Naive thymus-derived CD4-positive, alpha-beta T cell (primary cell): Measurements from ENCODE around the gene SPNS3. TPM values are rescaled to one million over a fixed set of nuclear protein-coding genes. Genes with fewer than 3 reads are reported as not detected.

ENCODE experiments used
- ATAC-seq: fragments of 150-1000 bp; cut with Tn5 transposase; 2 replicates; pipeline ENCODE4 v1.10.0; 2021; ENCODE audit warnings: mild to moderate bottlenecking, moderate library complexity
- CTCF ChIA-PET: fragments of 350-600 bp; sonication (Branson Sonifier 250); formaldehyde crosslinking; loops from one replicate; lab custom pipeline; 2021; ENCODE audit warnings: antibody characterized with exemption; lab: Charles Lee
- POLR2A ChIA-PET: fragments of 350-600 bp; sonication (Branson Sonifier 250); formaldehyde crosslinking; loops from one replicate; lab custom pipeline; 2021; ENCODE audit warnings: antibody characterized with exemption, inconsistent platforms; lab: Charles Lee
- DNase-seq, 9 donors: peaks; one replicate each; pipeline versions ENCODE4 v3.0.0 to v3.0.0-alpha.2; 2020 to 2022; ENCODE audit warnings: mixed read lengths in 1 of 9
- H3K27ac ChIP-seq: one replicate; pipeline ENCODE4 v1.7.0; 2013; ENCODE audit warnings: mild to moderate bottlenecking, low read depth, low read length, moderate library complexity
- H3K27me3 ChIP-seq, 2 donors: one replicate each; pipeline ENCODE4 v1.7.0; 2013; ENCODE audit warnings: low read length in 2 of 2, mild to moderate bottlenecking in 2 of 2, moderate library complexity in 2 of 2; ENCODE audit not compliant: control insufficient read depth in 2 of 2, insufficient read depth in 2 of 2
- H3K36me3 ChIP-seq, 3 experiments: 1 replicate in 2 of 3; 2 replicates in 1 of 3; pipeline ENCODE4 v1.7.0; 2013; ENCODE audit warnings: low read length in 3 of 3, mild to moderate bottlenecking in 3 of 3, moderate library complexity in 1 of 3; ENCODE audit not compliant: insufficient read depth in 3 of 3, control insufficient read depth in 2 of 3
- H3K4me1 ChIP-seq, 2 donors: one replicate each; pipeline ENCODE4 v1.7.0; 2013; ENCODE audit warnings: low read length in 2 of 2, mild to moderate bottlenecking in 2 of 2, moderate library complexity in 1 of 2; ENCODE audit not compliant: control insufficient read depth in 2 of 2, insufficient read depth in 2 of 2
- H3K4me3 ChIP-seq: 2 replicates; pipeline ENCODE4 v1.7.0; 2013; ENCODE audit warnings: mild to moderate bottlenecking, low read length
- H3K9me3 ChIP-seq, 3 experiments: 1 replicate in 2 of 3; 2 replicates in 1 of 3; pipeline ENCODE4 v1.7.0; 2013; ENCODE audit warnings: low read length in 3 of 3; ENCODE audit not compliant: control insufficient read depth in 2 of 3
- H3K27ac Mint-ChIP-seq, 9 donors: one replicate each; pipeline ENCODE4 v1.8.0; 2020 to 2022; ENCODE audit warnings: mixed read lengths in 9 of 9, mild to moderate bottlenecking in 8 of 9, moderate library complexity in 5 of 9, inconsistent platforms in 2 of 9
- H3K27me3 Mint-ChIP-seq, 5 donors: one replicate each; pipeline ENCODE4 v1.8.0; 2021 to 2022; ENCODE audit warnings: mixed read lengths in 5 of 5, mild to moderate bottlenecking in 1 of 5
- H3K36me3 Mint-ChIP-seq, 5 donors: one replicate each; pipeline ENCODE4 v1.8.0; 2020 to 2022; ENCODE audit warnings: mixed read lengths in 5 of 5, mild to moderate bottlenecking in 3 of 5, inconsistent platforms in 1 of 5
- H3K4me1 Mint-ChIP-seq, 7 donors: one replicate each; pipeline ENCODE4 v1.8.0; 2020 to 2022; ENCODE audit warnings: mixed read lengths in 7 of 7, mild to moderate bottlenecking in 3 of 7, inconsistent platforms in 1 of 7
- H3K4me3 Mint-ChIP-seq, 10 donors: one replicate each; pipeline ENCODE4 v1.8.0; 2020 to 2022; ENCODE audit warnings: mild to moderate bottlenecking in 10 of 10, mixed read lengths in 10 of 10, moderate library complexity in 6 of 10, inconsistent platforms in 2 of 10
- H3K9me3 Mint-ChIP-seq, 11 donors: one replicate each; pipeline ENCODE4 v1.8.0; 2020 to 2022; ENCODE audit warnings: mixed read lengths in 11 of 11, mild to moderate bottlenecking in 4 of 11, inconsistent platforms in 1 of 11, moderate library complexity in 1 of 11
- intact Hi-C, 2 donors: fragments of 100-400 bp; cut with micrococcal nuclease; formaldehyde crosslinking; loops; one replicate each; pipeline ENCODE4 v1.15.1; 2023
- polyA plus RNA-seq, 2 donors: library from polyadenylated mRNA; unstranded; fragments of 300-500 nt; fragmentation: Illumina TruSeq; gene quantifications; one replicate each; pipeline ENCODE4 v1.2.3, GENCODE V29; 2021
- total RNA-seq, 6 experiments: library from RNA in 5 of 6; stranded (reverse) in 5 of 6; gene quantifications; 1 replicate in 5 of 6; 2 replicates in 1 of 6; pipeline ENCODE4 v1.2.3 and lab custom pipeline; 2021 to 2026

Gene SPNS3
- total and polyA plus RNA-seq, 7 experiments from 2014 or later, result 1.7 to 7.3 (median 5.1) TPM

GRCh38 chr17:4500191-4500571, 66.4 kb downstream of the SPNS3 start:
- DNase-seq (no peak), ATAC-seq (no peak)
- Mint-ChIP-seq H3K4me3 (peak overlapping the region; percentile 45 to 92 (median 84)), H3K36me3 (no peaks in the 10 kb centered on the region), H3K27ac (peak overlapping the region in 1 of 9 donors; percentile 13), H3K27me3 (peaks cover 15 to 52% (median 35%) of the 10 kb centered on the region in 5 donors), H3K9me3 (no peaks in the 10 kb centered on the region), H3K4me1 (peaks cover 20 to 40% (median 34%) of the 10 kb centered on the region in 7 donors)
- H3K4me1 ChIP-seq, result peaks cover 17 to 20% of the 10 kb centered on the region in 2 donors
- peak overlapping the region; percentile 48 for H3K4me3 ChIP-seq
- no peak overlapping the region for H3K27ac ChIP-seq
- ChIA-PET CTCF (interaction anchor here (1.1 kb wide), 1 partner anchor 16 kb away, joined by 3 read pairs; no protein-coding TSS in a partner anchor), POLR2A (interaction anchor here (0.6 to 1.2 kb wide), 2 partner anchors 20 to 237 kb away, joined by 3 read pairs; no protein-coding TSS in a partner anchor)
- intact Hi-C loops, result no loop called here
- no peaks in the 10 kb centered on the region for H3K36me3 ChIP-seq
- H3K27me3 ChIP-seq, result peaks cover 0 to 14% of the 10 kb centered on the region in 2 donors
- no peaks in the 10 kb centered on the region for H3K9me3 ChIP-seq

GRCh38 chr17:4501295-4501949, 67.7 kb downstream of the SPNS3 start:
- peaks cover 15 to 46% (median 38%) of the 10 kb centered on the region in 5 donors for H3K27me3 Mint-ChIP-seq
- Histone ChIP-seq H3K27me3 (peaks cover 0 to 14% of the 10 kb centered on the region in 2 donors), H3K9me3 (no peaks in the 10 kb centered on the region), H3K36me3 (no peaks in the 10 kb centered on the region), H3K4me3 (no peak overlapping the region), H3K4me1 (peaks cover 17 to 20% of the 10 kb centered on the region in 2 donors), H3K27ac (no peak overlapping the region)
- POLR2A ChIA-PET, result no interaction called here
- H3K36me3 Mint-ChIP-seq, result no peaks in the 10 kb centered on the region
- intact Hi-C loops, result no loop called here
- DNase-seq (no peak), ATAC-seq (no peak)
- H3K4me3 Mint-ChIP-seq, result peak overlapping the region in 2 of 10 donors; percentile 25 to 89
- H3K9me3 Mint-ChIP-seq, result no peaks in the 10 kb centered on the region
- CTCF ChIA-PET, result no interaction called here
- H3K4me1 Mint-ChIP-seq, result peaks cover 20 to 40% (median 34%) of the 10 kb centered on the region in 7 donors
- H3K27ac Mint-ChIP-seq, result no peak overlapping the region

- DNase-seq, result no peak
- ChIA-PET CTCF (no interaction called here), POLR2A (no interaction called here)
- no peaks in the 10 kb centered on the region for H3K9me3 Mint-ChIP-seq
- H3K27ac ChIP-seq, result no peak overlapping the region
- ATAC-seq, result no peak
- H3K27me3 ChIP-seq, result peaks cover 0 to 14% of the 10 kb centered on the region in 2 donors
- H3K4me3 ChIP-seq, result no peak overlapping the region
- H3K36me3 Mint-ChIP-seq, result no peaks in the 10 kb centered on the region
- no peaks in the 10 kb centered on the region for H3K9me3 ChIP-seq
- peak overlapping the region in 1 of 10 donors; percentile 50 for H3K4me3 Mint-ChIP-seq
- H3K4me1 ChIP-seq, result peaks cover 17 to 20% of the 10 kb centered on the region in 2 donors
- H3K27ac Mint-ChIP-seq, result no peak overlapping the region
- intact Hi-C loops, result no loop called here
- peaks cover 15 to 44% (median 35%) of the 10 kb centered on the region in 5 donors for H3K27me3 Mint-ChIP-seq
- H3K4me1 Mint-ChIP-seq, result peaks cover 17 to 40% (median 34%) of the 10 kb centered on the region in 7 donors
- H3K36me3 ChIP-seq, result no peaks in the 10 kb centered on the region
Measured at GRCh38 chr17:4502466-4503154, 68.9 kb downstream of the SPNS3 start.

- Histone ChIP-seq H3K4me1 (peaks cover 17 to 20% of the 10 kb centered on the region in 2 donors), H3K27ac (no peak overlapping the region), H3K27me3 (peaks cover 0 to 14% of the 10 kb centered on the region in 2 donors), H3K4me3 (no peak overlapping the region), H3K36me3 (no peaks in the 10 kb centered on the region), H3K9me3 (no peaks in the 10 kb centered on the region)
- H3K9me3 Mint-ChIP-seq, result no peaks in the 10 kb centered on the region
- ATAC-seq (no peak), DNase-seq (no peak)
- H3K27me3 Mint-ChIP-seq, result peaks cover 15 to 44% (median 32%) of the 10 kb centered on the region in 5 donors
- CTCF ChIA-PET, result interaction anchor here (0.6 kb wide), 1 partner anchor 178 kb away, joined by 5 read pairs; no protein-coding TSS in a partner anchor
- POLR2A ChIA-PET, result no interaction called here
- H3K4me3 Mint-ChIP-seq, result peak overlapping the region in 1 of 10 donors; percentile 39
- no peaks in the 10 kb centered on the region for H3K36me3 Mint-ChIP-seq
- H3K27ac Mint-ChIP-seq, result no peak overlapping the region
- intact Hi-C loops, result no loop called here
- peaks cover 20 to 40% (median 34%) of the 10 kb centered on the region in 7 donors for H3K4me1 Mint-ChIP-seq
Measured at GRCh38 chr17:4503283-4504025, 69.7 kb downstream of the SPNS3 start.

- Mint-ChIP-seq H3K36me3 (no peaks in the 10 kb centered on the region), H3K9me3 (no peaks in the 10 kb centered on the region), H3K27me3 (peaks cover 15 to 44% (median 32%) of the 10 kb centered on the region in 5 donors), H3K4me1 (peaks cover 27 to 47% (median 41%) of the 10 kb centered on the region in 7 donors), H3K27ac (peak overlapping the region in 1 of 9 donors; percentile 7), H3K4me3 (peak overlapping the region in 3 of 10 donors; percentile 25 to 52 (median 51))
- no peaks in the 10 kb centered on the region for H3K36me3 ChIP-seq
- no peak for ATAC-seq
- no peak for DNase-seq
- no peak overlapping the region for H3K4me3 ChIP-seq
- peaks cover 23 to 25% of the 10 kb centered on the region in 2 donors for H3K4me1 ChIP-seq
- intact Hi-C loops, result no loop called here
- H3K9me3 ChIP-seq, result no peaks in the 10 kb centered on the region
- no peak overlapping the region for H3K27ac ChIP-seq
- peaks cover 0 to 14% of the 10 kb centered on the region in 2 donors for H3K27me3 ChIP-seq
- POLR2A ChIA-PET, result no interaction called here
- CTCF ChIA-PET, result no interaction called here
Measured at GRCh38 chr17:4504188-4504587, 70.4 kb downstream of the SPNS3 start.

- Histone ChIP-seq H3K9me3 (no peaks in the 10 kb centered on the region), H3K36me3 (no peaks in the 10 kb centered on the region), H3K27me3 (peaks cover 0 to 14% of the 10 kb centered on the region in 2 donors), H3K4me3 (no peak overlapping the region), H3K4me1 (peaks cover 18% of the 10 kb centered on the region in 2 donors), H3K27ac (no peak overlapping the region)
- DNase-seq, result no peak
- POLR2A ChIA-PET, result no interaction called here
- H3K36me3 Mint-ChIP-seq, result no peaks in the 10 kb centered on the region
- H3K9me3 Mint-ChIP-seq, result no peaks in the 10 kb centered on the region
- no peak overlapping the region for H3K27ac Mint-ChIP-seq
- no peak for ATAC-seq
- CTCF ChIA-PET, result no interaction called here
- H3K4me3 Mint-ChIP-seq, result no peak overlapping the region
- H3K4me1 Mint-ChIP-seq, result peaks cover 26 to 45% (median 39%) of the 10 kb centered on the region in 7 donors
- H3K27me3 Mint-ChIP-seq, result peaks cover 13 to 37% (median 24%) of the 10 kb centered on the region in 5 donors
- intact Hi-C loops, result no loop called here
Measured at GRCh38 chr17:4505187-4505586, 71.4 kb downstream of the SPNS3 start.
